NCI-H146 treated with DMSO at 0.1 percent for 48 hours (cell line): Measurements from ENCODE around the gene KANSL1.
"Not testable (repeated sequence)": the region's sequence is repeated elsewhere in the genome, so short reads cannot be mapped to it uniquely, and the experiment has no call there.

Experiments used
- DNase-seq: peaks from one replicate; lab custom pipeline; 2025; ENCODE audit not compliant: unreplicated experiment; lab: John Stamatoyannopoulos, UW

The KANSL1 gene

DNA sequence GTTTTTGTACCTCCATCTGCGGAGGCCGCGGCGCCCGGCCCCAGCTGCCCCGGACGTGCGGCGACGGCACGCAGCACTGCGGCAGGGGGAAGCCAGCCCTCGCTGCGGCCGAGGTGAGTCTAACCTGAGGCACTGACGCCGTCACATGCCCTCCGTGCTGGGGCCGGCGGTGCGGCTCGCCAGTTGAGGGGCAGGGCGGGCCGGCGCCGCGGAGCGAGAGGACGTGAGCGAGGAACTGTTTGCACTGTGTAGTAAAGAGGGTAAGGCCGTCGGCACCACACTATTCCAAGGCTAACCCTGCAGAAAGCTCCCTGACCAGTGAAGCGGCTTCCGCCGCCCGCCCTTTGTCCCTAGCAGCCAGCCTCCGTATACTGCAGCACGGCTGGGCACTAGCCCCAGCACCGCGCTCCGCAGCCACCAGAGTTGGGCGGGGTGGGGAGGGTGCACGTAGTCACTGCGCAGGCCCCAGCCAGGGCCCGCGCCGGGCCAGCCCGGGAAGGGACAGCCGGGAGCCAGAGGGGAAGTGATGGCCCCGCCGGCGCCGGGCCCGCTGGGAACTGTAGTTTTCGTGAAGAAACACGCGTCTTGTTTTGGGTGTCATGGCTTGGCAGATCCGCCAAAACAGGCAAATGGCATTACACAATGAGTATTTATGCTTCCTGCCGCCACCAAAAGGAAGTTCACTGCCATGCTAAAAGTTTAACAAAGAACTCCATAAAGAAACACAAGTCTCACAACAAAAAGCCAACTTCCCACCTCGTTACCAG is 580 bp upstream of the KANSL1 start:
- peak; percentile 68 for DNase-seq

DNA sequence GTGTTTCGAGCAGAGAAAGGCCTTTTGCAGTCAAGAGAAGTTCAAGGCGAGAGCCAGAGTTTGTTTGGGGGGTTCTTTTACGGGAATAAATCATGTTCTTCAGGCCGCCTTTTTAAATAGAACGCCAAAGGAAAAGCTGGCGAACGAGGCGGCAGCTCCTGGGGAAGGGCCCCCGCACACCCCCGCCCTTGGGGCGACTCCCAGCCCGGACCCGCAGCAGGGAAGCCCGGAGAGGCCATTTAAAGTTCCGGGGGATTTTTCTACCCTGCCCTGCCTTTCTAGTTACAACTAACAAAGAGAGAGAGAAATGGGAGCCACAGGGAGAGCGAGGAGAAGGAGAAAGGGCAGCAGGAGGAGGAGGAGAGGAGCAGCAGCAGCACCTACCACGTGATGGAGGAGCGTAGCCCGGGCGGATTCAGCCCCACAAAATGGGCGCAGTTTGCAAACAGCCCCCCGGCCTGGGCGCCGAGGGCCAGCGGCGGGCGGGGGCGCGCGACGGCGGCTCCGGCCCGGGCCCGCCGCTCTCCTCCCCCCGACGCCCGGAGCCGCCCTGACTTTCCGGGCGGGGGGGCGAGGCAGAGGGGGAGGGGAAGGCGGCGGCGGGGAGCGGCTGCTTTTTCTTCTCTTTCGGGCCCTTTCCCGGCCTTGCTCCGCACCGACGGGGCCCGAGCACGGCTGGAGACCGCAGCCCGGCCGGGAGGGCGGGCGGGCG is 634 bp downstream of the KANSL1 start:
- peak; percentile 65 for DNase-seq

DNA sequence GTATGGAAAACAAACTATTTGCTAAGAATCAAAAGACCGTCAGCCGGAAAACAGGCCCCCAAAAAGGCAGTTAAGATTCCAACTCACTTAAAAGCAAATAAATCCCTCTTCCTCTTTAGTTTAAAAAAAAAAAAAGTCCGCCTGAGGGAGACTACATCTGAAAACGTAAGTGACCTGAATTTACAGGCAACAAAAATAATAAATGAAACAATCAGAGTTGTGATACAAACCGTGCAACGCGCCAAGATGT is 1.1 kb downstream of the KANSL1 start:
- DNase-seq: no peak

DNA sequence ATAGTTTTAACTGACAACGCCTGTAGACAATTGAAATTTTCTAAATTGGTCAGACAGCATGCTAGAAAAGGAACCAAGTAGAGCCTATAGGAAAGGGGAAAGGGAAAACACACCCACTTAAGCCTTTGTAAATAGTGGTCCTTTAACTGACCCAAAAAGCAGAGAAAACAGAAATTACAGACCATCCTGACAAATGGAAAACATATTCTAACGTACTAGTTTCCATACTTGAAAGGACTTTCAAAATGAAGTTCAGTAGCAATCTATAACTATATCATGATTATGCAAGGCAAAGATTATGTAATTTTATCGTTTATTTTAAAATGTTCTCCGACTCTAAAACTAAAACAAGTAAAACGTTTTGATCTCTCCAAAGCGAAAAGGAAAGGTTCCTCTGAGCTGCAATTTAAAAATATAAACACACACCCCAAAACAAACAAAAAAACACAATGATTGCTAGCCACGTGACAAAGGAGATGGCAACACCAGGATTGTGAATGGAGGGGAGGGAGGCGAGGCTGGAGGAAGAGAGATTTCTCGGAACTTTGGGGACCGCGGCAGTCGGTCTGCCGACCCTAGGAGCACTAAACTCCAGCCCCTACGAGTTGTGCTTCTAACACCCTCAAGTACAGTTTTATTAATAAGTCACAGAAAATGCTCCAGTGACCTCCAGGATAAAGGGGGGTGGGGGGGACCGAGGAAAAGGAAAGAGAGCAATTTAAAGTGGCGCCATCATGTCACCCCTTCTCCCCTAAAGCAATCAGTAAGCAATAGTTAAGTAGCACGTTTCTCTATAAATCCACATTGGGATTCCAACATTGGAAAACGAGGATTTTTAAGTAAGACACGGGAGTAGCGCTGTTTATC is 1.7 kb downstream of the KANSL1 start:
- DNase-seq: peak; percentile 22

DNA sequence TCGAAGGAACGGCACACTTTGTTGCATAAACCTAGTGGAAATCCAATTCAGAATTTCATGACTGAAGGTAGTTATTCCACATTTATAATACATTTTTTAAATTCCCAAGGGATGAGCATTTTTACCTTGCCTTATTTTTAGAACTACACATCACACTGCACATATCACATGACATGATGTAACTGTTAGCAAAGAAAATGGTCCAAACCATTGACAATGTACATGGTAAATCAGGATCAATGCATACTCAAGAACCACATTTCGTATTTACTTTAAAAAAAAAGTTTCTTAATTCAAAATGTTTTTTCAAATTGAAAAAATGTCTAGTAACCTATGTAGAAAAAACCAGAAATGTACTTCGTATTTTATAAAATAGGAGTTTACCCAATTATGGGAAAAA is 2.5 kb downstream of the KANSL1 start:
- DNase-seq: no peak

DNA sequence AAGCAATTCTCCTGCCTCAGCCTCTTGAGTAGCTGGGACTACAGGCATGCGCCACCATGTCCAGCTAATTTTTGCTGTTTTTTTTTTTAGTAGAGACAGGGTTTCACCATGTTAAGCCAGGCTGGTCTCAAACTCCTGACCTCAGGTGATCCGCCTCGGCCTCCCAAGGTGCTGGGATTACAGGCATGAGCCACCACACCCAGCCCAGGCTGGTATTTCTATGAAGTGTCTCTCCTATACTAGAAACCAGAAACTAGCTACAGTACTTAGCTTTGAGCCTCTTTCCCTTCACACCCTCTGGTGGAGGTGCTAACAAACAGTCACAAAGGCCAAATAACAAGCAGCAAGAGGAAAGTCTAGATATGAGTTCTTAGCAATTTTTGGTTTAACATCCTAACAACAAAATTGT is 6.4 kb downstream of the KANSL1 start:
- not testable (repeated sequence) for DNase-seq

DNA sequence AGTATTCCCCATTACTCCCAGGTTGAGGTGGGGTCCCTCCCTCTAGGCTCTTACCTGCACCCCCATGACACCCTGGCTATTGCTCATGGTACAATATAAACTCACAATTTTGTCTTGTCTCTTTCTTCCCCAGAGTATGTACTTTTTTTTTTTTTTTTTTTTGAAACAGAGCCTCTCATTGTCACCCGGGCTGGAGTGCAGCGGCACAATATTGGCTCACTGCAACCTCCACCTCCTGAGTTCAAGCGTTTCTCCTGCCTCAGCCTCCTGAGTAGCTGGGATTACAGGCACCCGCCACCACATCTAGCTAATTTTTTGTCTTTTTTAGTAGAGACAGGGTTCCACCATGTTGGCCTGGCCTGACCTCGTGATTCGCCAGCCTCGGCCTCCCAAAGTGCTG is 8.5 kb downstream of the KANSL1 start:
- no peak for DNase-seq

DNA sequence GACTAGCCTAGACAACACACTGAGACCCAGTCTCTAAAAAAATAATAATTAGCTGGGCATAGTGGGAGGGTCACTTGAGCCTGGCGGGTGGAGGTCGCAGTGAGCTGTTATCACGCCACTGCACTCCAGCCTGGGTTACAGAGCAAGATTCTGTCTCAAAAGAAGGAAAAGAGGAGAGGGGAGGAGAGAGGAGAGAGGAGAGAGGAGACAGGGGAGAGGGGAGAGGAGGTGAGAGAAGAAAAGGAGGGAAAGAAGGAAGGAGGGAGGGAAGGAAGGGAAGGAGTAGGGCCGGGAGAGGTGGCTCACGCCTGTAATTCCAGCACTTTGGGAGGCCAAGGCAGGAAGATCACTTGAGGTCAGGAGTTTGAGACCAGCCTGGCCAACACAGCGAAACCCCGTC is 9.8 kb downstream of the KANSL1 start:
- not testable (repeated sequence) for DNase-seq

DNA sequence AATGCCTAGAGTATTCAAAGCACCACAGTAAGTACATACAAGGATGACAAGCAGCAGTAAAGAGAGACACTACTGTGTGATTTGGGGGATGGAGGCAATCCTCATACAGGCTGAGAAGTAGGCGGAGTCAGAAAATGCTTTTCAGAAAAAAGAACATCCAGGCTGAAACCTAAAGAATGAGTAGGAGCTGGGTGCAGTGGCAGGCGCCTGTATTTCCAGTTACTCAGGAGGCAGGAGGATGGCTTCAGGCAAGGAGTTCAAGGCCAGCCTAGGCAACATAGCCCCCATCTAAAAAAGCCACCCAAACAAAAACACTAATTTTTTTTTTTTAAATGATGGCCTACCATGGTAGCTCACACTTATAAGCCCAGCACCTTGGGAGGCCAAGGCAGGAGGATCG is 10.3 kb downstream of the KANSL1 start:
- DNase-seq: no peak

DNA sequence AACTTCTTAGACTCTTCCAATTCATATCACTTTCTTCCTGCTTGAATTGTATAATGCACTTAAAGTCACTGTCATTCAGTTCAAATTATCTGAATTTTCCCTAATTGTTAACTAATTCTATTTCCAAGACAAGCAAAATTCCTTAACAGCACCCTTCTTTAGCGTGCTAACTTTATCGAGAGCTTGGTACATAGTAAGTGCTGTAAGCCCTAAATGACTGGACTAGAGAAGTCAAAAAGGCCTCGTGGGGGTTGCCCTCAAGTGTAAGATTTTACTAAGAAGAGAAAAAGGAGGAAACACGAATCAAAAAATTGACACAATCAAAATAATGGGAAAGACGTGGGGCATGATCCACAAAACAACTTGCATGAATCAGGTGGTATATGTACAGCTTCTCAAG is 11.3 kb downstream of the KANSL1 start:
- DNase-seq: no peak

DNA sequence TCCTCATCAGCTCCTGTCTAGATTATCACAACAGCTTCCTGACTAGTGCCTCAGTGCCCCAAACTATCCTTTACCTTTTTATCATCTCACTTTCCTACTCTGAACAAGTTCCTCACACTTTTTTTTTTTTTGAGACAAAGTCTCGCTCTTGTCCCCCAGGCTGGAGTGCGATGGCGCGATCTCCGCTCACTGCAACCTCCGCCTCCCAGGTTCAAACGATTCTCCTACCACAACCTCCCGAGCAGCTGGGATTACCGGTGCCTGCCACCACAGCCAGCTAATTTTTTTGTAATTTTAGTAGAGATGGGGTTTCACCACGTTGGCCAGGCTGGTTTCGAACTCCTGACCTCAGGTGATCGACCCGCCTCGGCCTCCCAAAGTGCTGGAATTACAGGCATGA is 11.9 kb downstream of the KANSL1 start:
- DNase-seq: not testable (repeated sequence)

DNA sequence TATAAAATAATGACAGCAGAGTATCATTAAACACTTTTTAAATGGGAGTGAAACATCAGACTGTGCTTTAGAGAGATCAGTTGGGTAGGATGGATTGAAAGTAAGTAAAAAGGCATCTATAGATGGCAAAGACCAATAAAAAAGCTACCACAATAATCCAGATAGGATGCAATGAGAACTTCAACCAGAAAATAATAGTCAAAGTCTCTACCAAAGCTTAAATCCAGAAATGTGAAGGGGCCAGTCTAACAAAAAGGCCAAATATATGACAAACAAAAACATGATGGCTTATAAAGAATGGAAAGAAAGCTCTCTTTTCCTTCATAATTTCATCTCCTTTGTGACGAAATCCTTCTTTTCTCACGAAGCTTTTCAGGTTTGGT is 12.3 kb downstream of the KANSL1 start:
- DNase-seq: no peak

DNA sequence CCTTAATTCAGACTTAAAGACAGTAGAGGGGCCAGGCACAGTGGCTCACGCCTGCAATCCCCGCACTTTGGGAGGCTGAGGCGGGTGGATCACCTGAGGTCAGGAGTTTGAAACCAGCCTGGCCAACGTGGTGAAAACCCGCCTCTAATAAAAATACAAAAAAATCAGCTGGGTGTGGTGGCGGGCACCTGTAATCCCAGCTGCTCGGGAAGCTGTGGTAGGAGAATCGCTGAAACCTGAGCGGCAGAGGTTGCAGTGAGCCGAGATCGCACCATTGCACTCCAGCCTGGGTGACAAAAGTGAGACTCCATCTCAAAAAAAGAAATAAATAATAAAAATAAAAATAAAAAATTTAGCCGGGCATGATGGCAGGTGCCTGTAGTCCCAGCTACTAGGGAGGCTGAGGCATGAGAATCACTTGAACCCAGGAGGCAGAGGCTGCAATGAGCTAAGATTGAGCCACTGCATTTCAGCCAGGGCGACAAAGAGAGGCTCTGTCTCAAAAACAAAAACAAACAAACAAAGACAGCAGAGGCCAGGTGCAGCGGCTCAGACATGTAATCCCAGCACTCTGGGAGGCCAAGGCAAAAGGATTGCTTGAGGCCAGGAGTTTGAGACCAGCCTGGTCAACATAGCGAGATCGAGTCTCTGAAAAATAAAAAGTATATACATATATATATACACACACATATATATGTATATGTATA is 12.9 kb downstream of the KANSL1 start:
- not testable (repeated sequence) for DNase-seq

DNA sequence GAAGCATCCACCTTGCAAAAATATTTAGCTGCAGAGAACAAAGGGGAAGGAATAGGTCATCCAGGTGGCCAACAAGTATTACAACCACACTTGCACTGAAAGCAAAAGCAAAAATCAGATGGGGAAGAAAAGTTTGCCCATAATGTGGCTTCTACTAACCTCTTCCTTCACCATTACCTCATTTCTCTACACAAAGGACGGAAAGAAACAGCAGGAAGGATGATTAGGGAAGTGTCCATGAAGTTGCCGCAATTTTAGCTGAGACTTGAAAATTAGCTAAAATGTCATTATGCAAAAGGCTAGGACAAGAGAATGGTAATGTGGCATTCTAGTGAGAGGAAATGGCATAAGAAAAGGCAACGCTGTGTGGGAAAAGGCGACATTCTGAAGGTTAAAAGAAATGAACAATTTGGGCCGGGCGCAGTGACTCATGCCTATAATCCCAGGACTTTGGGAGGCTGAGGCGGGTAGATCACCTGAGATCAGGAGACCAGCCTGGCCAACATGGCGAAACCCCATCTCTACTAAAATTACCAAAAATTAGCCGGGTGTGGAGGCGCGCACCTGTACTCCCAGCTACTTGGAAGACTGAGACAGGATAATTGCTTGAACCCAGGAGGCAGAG is 13.7 kb downstream of the KANSL1 start:
- no peak for DNase-seq

DNA sequence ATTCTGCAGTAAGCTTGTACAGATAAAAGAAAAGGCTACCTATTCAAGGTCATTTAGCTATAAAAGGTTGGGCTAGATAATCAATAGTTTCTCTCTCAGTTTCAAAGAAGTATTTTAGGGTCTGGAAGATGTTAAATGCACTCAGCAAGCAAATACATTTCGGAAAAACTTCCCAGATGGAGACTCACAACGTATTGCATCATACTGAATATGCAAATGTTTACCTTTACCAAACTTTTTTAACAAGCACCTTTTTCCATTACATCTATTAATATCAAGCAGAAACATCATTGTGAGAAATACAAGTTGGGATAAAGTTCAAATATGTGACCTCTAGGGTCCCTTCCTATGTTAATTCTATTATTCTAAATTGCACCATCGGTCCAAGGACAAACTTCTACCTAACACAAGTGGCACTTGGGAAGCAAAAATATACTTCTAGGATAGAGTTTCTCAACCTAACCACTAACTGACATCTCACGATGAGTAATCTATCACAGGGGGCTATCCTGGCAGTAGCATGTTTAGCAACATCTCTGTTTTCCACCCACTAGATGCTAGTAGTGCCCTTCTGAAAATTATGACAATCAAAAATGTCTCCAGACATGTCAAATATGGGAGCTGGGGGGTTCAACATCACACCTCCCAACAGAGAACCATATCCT is 14.5 kb downstream of the KANSL1 start:
- DNase-seq: no peak

DNA sequence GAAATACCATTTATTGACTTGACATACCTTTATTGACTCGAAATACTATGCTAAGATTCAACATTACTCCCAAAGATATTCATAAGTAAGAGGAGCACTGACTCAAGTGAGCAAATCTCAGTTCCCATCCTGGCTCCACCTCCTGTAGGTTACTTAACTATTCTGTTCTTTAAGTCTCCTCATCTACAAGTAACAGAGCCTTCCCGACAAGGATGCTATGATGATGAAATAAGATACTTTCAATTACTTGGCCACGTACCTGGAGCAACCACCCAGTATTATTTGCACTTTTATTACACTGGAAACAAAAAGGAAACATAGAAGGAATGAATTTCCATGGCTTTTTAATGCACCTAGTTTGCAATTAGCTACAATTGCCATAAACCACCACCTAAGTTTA is 16.3 kb downstream of the KANSL1 start:
- no peak for DNase-seq

DNA sequence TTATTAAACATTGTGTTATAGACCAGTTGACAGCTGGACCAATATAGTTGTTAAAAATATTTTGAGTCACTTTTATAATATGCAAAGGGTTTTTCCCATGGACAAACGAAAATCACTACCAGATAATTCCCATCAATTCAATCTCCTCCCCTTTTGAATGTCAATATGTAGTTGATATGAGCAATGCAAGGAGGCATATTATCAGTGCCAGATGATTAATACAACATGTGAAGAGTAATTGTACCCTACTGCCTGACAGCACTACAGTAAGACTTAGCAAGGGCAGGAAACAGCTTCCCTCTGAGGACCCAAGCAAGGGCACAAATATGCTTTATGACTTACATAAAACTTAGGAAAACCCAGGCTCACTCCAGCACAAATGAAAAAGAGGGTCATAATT is 17.3 kb downstream of the KANSL1 start:
- DNase-seq: no peak

DNA sequence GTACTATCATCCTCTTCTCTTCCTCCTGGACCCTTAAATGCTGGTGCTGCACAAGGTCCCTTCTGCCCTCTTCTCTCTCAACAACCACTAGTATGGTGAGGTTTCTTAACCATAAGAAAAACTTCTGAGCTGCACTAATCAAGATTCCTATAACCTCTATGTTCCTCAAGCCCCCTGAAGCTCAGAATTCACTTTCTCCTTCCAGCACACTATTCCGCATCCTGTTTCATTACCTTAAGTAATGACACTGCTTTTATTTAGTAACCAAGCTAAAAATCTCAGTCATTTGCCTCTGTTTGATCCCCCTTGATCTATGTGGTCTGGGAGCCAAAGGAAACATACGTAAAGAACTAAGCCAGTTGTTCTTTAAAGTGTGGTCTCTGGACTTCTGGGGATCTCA is 20.1 kb downstream of the KANSL1 start:
- no peak for DNase-seq

DNA sequence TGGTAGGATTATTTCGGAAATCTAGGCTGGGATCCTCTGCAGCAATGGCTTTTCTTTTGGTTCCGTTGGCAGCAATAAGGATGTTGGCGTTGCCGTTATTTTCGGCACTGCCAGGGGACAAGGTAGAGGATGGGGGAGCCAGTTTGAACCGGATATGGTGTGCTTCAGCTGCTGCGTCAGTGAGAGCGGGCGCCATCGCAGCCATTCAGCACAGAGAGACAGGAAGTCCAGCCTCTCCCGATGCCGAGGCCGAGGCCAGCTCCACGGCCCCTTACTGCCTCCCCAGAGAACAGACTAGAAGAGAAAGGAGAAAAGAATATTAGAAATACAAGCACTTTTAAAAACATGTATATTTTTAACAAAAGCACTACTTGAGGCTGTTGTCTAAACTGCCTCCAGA is 21.3 kb downstream of the KANSL1 start:
- DNase-seq: no peak

DNA sequence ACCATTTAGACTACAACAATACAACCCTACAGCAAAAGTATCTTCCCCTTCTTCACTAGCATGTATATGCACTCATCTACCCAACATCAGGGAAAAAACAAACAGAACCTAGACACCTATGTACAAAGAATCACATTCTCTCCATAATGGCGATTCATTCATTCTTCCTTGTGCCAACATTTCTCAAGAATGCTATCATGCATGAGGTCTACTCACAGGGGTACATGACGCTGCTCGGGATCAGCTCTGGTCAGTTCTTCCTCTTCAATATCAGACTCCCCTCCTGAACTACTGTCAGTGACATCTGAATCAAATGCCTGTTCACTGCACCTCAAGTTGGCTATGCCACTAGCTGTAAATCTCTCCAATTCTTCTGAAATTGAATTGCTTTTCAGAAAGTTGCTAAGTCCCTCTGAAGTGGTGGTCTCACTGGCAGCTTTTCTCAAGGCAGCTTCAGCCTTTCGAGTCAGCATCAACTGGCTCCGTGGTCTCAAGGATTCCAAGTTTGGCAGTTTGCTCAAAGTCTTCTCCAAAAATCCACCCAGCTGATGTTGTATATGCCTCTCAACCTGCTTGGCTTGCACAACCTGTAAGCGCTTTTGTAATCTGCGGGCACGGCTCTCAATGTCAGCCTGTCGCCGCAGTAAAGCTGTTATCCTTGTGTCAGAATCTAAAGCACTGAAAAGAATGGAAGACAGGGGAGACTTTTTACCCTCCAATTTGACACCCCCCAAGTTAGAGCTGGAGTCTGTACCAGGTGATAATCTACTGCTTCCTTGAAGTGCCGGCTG is 22.4 kb downstream of the KANSL1 start:
- DNase-seq: no peak
